Astrocyte (in vitro differentiated cells and primary cell): ENCODE results near the gene MCAT.

ENCODE experiments used
- CTCF ChIP-seq: IDR thresholded peaks from 2 replicates; pipeline ENCODE4 v1.5.1; 2011; ENCODE audit warnings: low read depth, mild to moderate bottlenecking, inconsistent platforms, low read length, moderate library complexity; ENCODE audit not compliant: insufficient read depth
- EZH2 ChIP-seq: IDR thresholded peaks from 2 replicates; pipeline ENCODE4 v1.6.1; 2012; ENCODE audit warnings: mild to moderate bottlenecking, low read length, inconsistent platforms; ENCODE audit not compliant: insufficient read depth

GRCh38 chr22:43129426-43130425, 13.5 kb downstream of the MCAT start:
- TF ChIP-seq CTCF (no peak), EZH2 (no peak)
